Measurements from ENCODE around the gene MRPL43.
A peak's percentile ranks its signal among the peaks of the same experiment; 100 is the strongest.

DNA sequence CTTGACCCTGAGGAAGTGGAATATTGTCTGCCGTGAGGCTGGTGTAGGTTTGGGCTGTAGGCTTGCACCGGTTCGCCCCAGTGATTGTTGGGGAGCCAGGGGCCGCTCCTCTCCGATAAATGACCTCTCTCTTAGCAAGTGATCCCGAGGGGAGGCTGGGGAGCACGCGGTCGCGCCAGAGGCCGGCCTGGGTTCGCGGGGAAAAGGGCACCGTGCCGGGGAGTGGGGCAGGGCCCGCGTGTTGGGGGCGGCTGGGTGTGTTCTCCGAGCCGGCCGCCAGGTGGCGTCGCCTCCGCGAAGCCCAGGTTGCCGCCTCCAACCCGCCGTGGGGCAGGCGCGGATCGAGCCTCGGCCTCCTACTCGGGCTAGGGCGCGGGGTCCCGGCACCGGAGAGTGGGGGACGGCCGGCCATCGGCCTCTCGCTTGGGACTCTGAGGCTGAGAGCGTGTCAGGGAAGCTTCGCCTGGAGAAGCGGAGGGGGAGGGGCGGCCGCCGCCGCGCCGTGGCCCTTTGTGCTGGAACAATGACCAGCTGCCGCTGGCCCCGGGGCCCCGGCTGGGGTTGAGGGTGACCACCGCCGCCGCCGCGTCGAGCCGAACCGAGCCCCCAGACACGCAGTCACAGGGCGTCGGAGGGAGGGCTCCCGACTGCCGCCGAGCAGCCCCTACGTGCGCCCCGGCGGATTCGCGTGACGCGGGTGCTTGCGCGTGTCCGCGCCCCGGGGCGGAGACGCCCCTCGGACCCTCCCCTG, 11.9 kb upstream of the MRPL43 start:
- TF ChIP-seq POLR2AphosphoS5 (IDR thresholded peaks at IDR 0.05; ENCODE audit: low read depth, low read length) (peak; percentile 55), TAF1 (IDR thresholded peaks at IDR 0.05; ENCODE audit: borderline replicate concordance, insufficient read depth, low read length) (peak; percentile 71; the same call in 1 of the 2 replicates)
- TF ChIP-seq, protein P1, sequence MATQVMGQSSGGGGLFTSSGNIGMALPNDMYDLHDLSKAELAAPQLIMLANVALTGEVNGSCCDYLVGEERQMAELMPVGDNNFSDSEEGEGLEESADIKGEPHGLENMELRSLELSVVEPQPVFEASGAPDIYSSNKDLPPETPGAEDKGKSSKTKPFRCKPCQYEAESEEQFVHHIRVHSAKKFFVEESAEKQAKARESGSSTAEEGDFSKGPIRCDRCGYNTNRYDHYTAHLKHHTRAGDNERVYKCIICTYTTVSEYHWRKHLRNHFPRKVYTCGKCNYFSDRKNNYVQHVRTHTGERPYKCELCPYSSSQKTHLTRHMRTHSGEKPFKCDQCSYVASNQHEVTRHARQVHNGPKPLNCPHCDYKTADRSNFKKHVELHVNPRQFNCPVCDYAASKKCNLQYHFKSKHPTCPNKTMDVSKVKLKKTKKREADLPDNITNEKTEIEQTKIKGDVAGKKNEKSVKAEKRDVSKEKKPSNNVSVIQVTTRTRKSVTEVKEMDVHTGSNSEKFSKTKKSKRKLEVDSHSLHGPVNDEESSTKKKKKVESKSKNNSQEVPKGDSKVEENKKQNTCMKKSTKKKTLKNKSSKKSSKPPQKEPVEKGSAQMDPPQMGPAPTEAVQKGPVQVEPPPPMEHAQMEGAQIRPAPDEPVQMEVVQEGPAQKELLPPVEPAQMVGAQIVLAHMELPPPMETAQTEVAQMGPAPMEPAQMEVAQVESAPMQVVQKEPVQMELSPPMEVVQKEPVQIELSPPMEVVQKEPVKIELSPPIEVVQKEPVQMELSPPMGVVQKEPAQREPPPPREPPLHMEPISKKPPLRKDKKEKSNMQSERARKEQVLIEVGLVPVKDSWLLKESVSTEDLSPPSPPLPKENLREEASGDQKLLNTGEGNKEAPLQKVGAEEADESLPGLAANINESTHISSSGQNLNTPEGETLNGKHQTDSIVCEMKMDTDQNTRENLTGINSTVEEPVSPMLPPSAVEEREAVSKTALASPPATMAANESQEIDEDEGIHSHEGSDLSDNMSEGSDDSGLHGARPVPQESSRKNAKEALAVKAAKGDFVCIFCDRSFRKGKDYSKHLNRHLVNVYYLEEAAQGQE (IDR thresholded peaks at IDR 0.05; ENCODE audit: insufficient read depth in 1 of 2, low read depth in 2 of 2, low read length in 2 of 2) = no peak
